Calu3 (cell line): ENCODE results near the gene PLEKHA6. TPM values are rescaled to one million over a fixed set of nuclear protein-coding genes. Genes with fewer than 3 reads are reported as not detected.

Experiments used
- BruUV-seq: library from RNA; stranded (reverse); fragments of 400-500 nt; replicated peaks from 2 replicates; lab custom pipeline; 2021; lab: Mats Ljungman, UMichigan
- CTCF ChIA-PET: fragments of 300-600 bp; sonication (Branson Sonifier 250); formaldehyde crosslinking; loops from one replicate; lab custom pipeline; 2022; ENCODE audit warnings: antibody characterized with exemption; lab: Charles Lee
- DNase-seq: peaks from one replicate; pipeline ENCODE4 v3.0.0; 2022
- H3K27ac Mint-ChIP-seq: one replicate; pipeline ENCODE4 v1.8.0; 2022; ENCODE audit warnings: mixed read lengths; ENCODE audit not compliant: unreplicated experiment
- H3K27me3 Mint-ChIP-seq: one replicate; pipeline ENCODE4 v1.8.0; 2022; ENCODE audit warnings: mixed read lengths; ENCODE audit not compliant: unreplicated experiment
- H3K36me3 Mint-ChIP-seq: one replicate; pipeline ENCODE4 v1.8.0; 2022; ENCODE audit warnings: mild to moderate bottlenecking, moderate library complexity, mixed read lengths; ENCODE audit not compliant: insufficient read depth, unreplicated experiment
- H3K4me1 Mint-ChIP-seq: one replicate; pipeline ENCODE4 v1.8.0; 2022; ENCODE audit warnings: mild to moderate bottlenecking, low read depth, mixed read lengths; ENCODE audit not compliant: unreplicated experiment
- H3K4me3 Mint-ChIP-seq: one replicate; pipeline ENCODE4 v1.8.0; 2022; ENCODE audit warnings: mild to moderate bottlenecking, low read depth, moderate library complexity, mixed read lengths; ENCODE audit not compliant: unreplicated experiment
- H3K9me3 Mint-ChIP-seq: one replicate; pipeline ENCODE4 v1.8.0; 2022; ENCODE audit warnings: low read depth, mixed read lengths; ENCODE audit not compliant: unreplicated experiment
- CTCF ChIP-seq: fragments of 200-600 bp; IDR thresholded peaks from one replicate; pipeline ENCODE4 v1.8.0; 2022; ENCODE audit warnings: antibody characterized with exemption; ENCODE audit not compliant: unreplicated experiment
- intact Hi-C: fragments of 100-400 bp; cut with micrococcal nuclease; formaldehyde crosslinking; loops from one replicate; pipeline ENCODE4 v1.10.0; 2022; ENCODE audit not compliant: unreplicated experiment
- total RNA-seq: library from RNA; stranded (reverse); gene quantifications from 2 replicates; pipeline ENCODE4 v1.2.3, GENCODE V29; 2022

Gene PLEKHA6
- total RNA-seq, 1 experiment from 2014 or later, result 101 TPM

DNA sequence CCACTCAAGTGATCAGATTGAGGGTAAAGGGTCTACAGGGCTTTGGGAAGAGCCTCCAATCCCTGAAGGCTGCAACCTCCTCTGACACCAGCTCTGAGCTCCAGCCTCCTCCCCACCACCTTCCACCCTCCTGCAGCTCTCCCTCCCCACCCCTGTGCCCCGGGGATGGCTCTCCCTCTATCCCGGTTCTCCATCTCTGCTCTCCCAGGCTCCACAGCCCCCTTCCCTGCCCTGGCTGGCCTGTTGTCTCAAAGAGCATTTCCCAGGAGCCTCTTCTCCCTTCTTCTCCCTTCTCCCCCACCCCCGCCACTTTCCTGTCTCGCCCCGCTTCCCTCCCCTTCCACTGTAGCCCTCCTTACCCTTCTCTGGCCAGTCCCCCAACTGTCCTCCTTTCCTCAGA, 1.1 kb downstream of the PLEKHA6 start:
- H3K4me1 Mint-ChIP-seq, result peaks cover 22% of the 10 kb centered on the region
- no peaks in the 10 kb centered on the region for H3K9me3 Mint-ChIP-seq
- no peak overlapping the region for H3K4me3 Mint-ChIP-seq
- CTCF ChIA-PET, result interaction anchor here (0.6 kb wide), 1 partner anchor 91 kb away, joined by 3 read pairs; no protein-coding TSS in a partner anchor
- no peak overlapping the region for H3K27ac Mint-ChIP-seq
- no TSS peak for BruUV-seq
- no peak for DNase-seq
- intact Hi-C loops, result no loop called here
- no peaks in the 10 kb centered on the region for H3K27me3 Mint-ChIP-seq
- peaks cover 9% of the 10 kb centered on the region for H3K36me3 Mint-ChIP-seq
- TF ChIP-seq CTCF, result no peak

GRCh38 chr1:204357551-204358490, 1.9 kb downstream of the PLEKHA6 start:
- no peak overlapping the region for H3K27ac Mint-ChIP-seq
- H3K4me1 Mint-ChIP-seq, result peaks cover 14% of the 10 kb centered on the region
- H3K9me3 Mint-ChIP-seq, result no peaks in the 10 kb centered on the region
- intact Hi-C loops, result no loop called here
- H3K27me3 Mint-ChIP-seq, result no peaks in the 10 kb centered on the region
- BruUV-seq, result no TSS peak
- no peak overlapping the region for H3K4me3 Mint-ChIP-seq
- peaks cover 9% of the 10 kb centered on the region for H3K36me3 Mint-ChIP-seq
- CTCF ChIA-PET, result interaction anchor here (0.6 kb wide), 1 partner anchor 99 kb away, joined by 4 read pairs; no protein-coding TSS in a partner anchor
- DNase-seq, result no peak
- no peak for TF ChIP-seq CTCF

- BruUV-seq, result no TSS peak
- H3K4me1 Mint-ChIP-seq, result peaks cover 8% of the 10 kb centered on the region
- peaks cover 4% of the 10 kb centered on the region for H3K36me3 Mint-ChIP-seq
- no peak overlapping the region for H3K27ac Mint-ChIP-seq
- no peak for TF ChIP-seq CTCF
- H3K27me3 Mint-ChIP-seq, result no peaks in the 10 kb centered on the region
- no peaks in the 10 kb centered on the region for H3K9me3 Mint-ChIP-seq
- H3K4me3 Mint-ChIP-seq, result no peak overlapping the region
- CTCF ChIA-PET, result interaction anchor here (0.6 kb wide), 2 partner anchors 26 to 99 kb away, joined by 4 to 5 read pairs; no protein-coding TSS in a partner anchor
- DNase-seq, result no peak
- intact Hi-C loops, result no loop called here
Observed at GRCh38 chr1:204356997-204357396, 2.7 kb downstream of the PLEKHA6 start.

- BruUV-seq, result no TSS peak
- DNase-seq, result no peak
- Mint-ChIP-seq H3K36me3 (peaks cover 4% of the 10 kb centered on the region), H3K27ac (no peak overlapping the region), H3K4me3 (no peak overlapping the region), H3K9me3 (no peaks in the 10 kb centered on the region), H3K27me3 (no peaks in the 10 kb centered on the region), H3K4me1 (peaks cover 1% of the 10 kb centered on the region)
- TF ChIP-seq CTCF, result no peak
- intact Hi-C loops, result no loop called here
- CTCF ChIA-PET, result no interaction called here
Observed at GRCh38 chr1:204355913-204356312, 3.8 kb downstream of the PLEKHA6 start.
